GM11168 (cell line): ENCODE data around the gene OR5M8.

ENCODE experiments used
- in situ Hi-C: fragments of 300-500 bp; cut with MboI; formaldehyde crosslinking; loops from one replicate; pipeline ENCODE4 v1.12.0; 2022; ENCODE audit warnings: low sequenced_read_pairs; ENCODE audit not compliant: unreplicated experiment

OR5M8 gene

GRCh38 chr11:56491270-56491669 is at the start of gene OR5M8:
Gene OR5M8 (minus strand): TSS chr11:56491370. CDS start chr11:56491370, 0 bp downstream.
- in situ Hi-C loops = no loop called here

- in situ Hi-C loops = no loop called here
Measured at GRCh38 chr11:56533054-56533740, 42.0 kb upstream of the OR5M8 start.

- in situ Hi-C loops = no loop called here
Measured at GRCh38 chr11:56531856-56532255, 40.7 kb upstream of the OR5M8 start.

- in situ Hi-C loops = no loop called here
Measured at GRCh38 chr11:56522008-56522407, 30.8 kb upstream of the OR5M8 start.

- in situ Hi-C loops = no loop called here
Measured at GRCh38 chr11:56513280-56513679, 22.1 kb upstream of the OR5M8 start.

- in situ Hi-C loops = no loop called here
Measured at GRCh38 chr11:56509439-56509838, 18.3 kb upstream of the OR5M8 start.

- in situ Hi-C loops = no loop called here
Measured at GRCh38 chr11:56497010-56497409, 5.8 kb upstream of the OR5M8 start.

GRCh38 chr11:56495117-56495516 is 3.9 kb upstream of the OR5M8 start:
- in situ Hi-C loops = no loop called here

GRCh38 chr11:56486801-56487200 is 4.4 kb downstream of the OR5M8 start:
- in situ Hi-C loops = no loop called here

- in situ Hi-C loops = no loop called here
Measured at GRCh38 chr11:56474729-56475235, 16.4 kb downstream of the OR5M8 start.

GRCh38 chr11:56473252-56473651 is 17.9 kb downstream of the OR5M8 start, which contains the start of gene OR5M3:
Gene OR5M3 (minus strand): TSS chr11:56473352. CDS start chr11:56470497, 2,855 bp downstream.
- in situ Hi-C loops = no loop called here

- in situ Hi-C loops = no loop called here
Measured at GRCh38 chr11:56457076-56457475, 34.1 kb downstream of the OR5M8 start.

GRCh38 chr11:56453521-56453920 is 37.6 kb downstream of the OR5M8 start:
- in situ Hi-C loops = no loop called here
